Endothelial cell of coronary artery (primary cell): Measurements from ENCODE around the gene SIRT5. TPM values are rescaled to one million over a fixed set of nuclear protein-coding genes. Genes with fewer than 3 reads are reported as not detected.

ENCODE experiments used
- total RNA-seq: library from RNA; depleted of rRNA; stranded (reverse); fragments of >200 nt; gene quantifications from 2 replicates; pipeline ENCODE4 v1.2.3, GENCODE V29; 2014

The SIRT5 gene
- 8.1 and 8.8 TPM in 2 replicates for total RNA-seq

GRCh38 chr6:13574571-13575376, at the start of gene SIRT5:
SIRT5 (plus strand) TSS chr6:13574601; CDS start chr6:13584111, 9,510 bp downstream.

GRCh38 chr6:13614926-13615791, 40.8 kb downstream of the SIRT5 start, which contains the start of gene NOL7:
NOL7 (plus strand) TSS chr6:13615335; CDS start chr6:13615359, 24 bp downstream.

Other genes starting within 250 kb of the SIRT5 start
- 18.1 and 24.4 TPM in 2 replicates for gene TBC1D7, start 246.1 kb upstream of the SIRT5 start, total RNA-seq
- gene GFOD1, start 87.0 kb upstream of the SIRT5 start, total RNA-seq, result 43.8 and 44.5 TPM in 2 replicates
- gene NOL7, start 40.7 kb downstream of the SIRT5 start, total RNA-seq, result 74.3 and 77.1 TPM in 2 replicates
- 20.4 and 22.9 TPM in 2 replicates for gene RANBP9, start 137.2 kb downstream of the SIRT5 start, total RNA-seq
- 5.3 and 5.9 TPM in 2 replicates for gene MCUR1, start 240.0 kb downstream of the SIRT5 start, total RNA-seq